ENCODE measurements around the gene NIT2.
"Not testable (repeated sequence)": the region's sequence is repeated elsewhere in the genome, so short reads cannot be mapped to it uniquely, and the experiment has no call there.

The NIT2 gene

DNA sequence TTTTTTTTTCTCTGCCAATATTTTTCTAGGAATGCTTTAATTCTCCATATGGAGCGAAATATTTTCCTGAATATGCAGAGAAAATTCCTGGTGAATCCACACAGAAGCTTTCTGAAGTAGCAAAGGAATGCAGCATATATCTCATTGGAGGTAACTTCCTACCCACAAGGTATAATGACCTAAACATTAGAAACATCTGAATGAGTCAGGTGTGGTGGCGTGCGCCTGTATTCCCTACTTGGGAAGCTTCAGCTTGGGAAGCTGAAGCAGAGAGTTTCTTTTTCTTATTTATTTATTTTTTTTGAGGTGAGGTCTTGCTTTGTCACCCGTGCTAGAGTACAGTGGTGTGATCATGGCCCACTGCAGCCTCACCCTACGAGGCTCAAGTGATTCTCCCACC lies 5.2 kb downstream of the NIT2 start:
- no peak for DNase-seq

DNA sequence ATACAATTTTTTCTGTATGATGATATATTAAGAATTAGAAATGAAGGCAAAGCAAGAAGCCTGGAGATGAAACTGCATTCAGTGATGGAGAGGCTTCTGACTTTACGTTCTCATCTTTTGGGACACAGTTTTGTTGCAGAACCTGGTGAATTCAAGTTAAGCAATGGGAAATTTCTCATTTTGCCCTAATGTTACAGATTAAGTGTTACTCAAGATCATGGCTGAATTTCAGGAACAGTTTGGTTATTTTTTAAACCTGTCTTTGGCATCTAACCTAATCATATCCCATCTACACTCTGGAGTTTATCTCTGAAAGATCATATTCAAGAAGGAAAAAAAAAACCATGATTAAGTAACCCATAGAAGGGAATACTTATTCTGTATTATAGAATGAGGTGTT lies 6.0 kb downstream of the NIT2 start:
- no peak for DNase-seq

DNA sequence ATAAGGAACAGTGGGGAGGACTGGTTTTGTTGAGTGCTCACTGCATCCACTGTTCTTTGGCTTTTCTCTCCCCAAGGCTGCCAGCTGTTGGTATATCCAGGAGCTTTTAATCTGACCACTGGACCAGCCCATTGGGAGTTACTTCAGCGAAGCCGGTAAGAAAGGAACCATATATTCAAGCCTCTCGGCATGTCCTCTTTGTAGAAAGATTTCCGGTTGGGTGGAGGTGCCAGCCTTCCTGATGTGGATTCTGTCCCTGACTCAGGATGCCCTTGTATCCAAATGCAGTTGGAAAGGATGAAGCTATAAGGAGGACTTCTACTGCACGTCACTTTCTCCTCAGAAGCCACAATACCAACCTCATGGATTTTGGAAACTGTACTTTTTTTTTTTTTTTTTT lies 14.2 kb downstream of the NIT2 start:
- DNase-seq: no peak

DNA sequence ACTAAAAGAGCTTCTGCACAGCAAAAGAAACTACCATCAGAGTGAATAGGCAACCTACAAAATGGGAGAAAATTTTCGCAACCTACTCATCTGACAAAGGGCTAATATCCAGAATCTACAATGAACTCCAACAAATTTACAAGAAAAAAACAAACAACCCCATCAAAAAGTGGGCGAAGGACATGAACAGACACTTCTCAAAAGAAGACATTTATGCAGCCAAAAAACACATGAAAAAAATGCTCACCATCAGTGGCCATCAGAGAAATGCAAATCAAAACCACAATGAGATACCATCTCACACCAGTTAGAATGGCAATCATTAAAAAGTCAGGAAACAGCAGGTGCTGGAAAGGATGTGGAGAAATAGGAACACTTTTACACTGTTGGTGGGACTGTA lies 17.2 kb downstream of the NIT2 start:
- DNase-seq: not testable (repeated sequence)

DNA sequence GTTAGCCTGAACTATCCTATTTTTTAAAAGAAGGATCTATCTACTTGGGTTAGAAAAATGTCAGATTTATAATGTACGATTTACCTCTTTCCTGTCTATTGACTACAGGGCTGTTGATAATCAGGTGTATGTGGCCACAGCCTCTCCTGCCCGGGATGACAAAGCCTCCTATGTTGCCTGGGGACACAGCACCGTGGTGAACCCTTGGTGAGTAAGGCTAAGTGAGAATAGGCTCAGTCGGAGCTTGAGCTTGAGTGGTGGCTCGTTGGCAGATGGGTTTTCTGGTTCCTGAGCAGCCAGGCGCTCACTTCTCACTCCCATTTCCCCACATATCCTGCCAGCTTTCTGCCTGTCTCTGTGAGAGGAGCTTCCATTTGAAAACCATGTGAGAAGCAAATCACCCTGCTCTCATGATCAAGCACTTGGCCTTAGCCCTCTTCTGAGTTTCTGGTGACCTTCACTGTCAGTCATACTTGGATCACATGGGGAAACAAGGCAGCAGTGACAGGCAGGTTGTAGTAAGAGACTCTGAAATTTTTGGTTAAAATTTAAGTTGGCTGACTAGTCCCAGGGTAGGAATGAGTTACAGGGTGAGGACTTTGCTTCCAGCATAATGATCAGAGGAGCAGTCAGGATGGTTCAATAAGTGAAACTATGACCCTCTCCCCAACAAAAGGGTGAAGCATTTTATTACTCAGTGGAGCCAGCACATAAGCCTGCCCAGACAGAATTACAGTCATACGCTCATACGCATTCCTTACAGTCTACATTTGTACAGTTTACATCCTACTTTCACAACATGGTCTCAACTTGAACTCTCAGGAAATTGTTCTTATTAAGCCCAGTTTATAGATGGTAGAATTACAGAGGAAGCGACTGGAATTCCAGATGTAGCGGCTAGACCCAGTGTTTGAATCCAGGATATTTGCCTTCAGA lies 18.0 kb downstream of the NIT2 start:
- DNase-seq: no peak

DNA sequence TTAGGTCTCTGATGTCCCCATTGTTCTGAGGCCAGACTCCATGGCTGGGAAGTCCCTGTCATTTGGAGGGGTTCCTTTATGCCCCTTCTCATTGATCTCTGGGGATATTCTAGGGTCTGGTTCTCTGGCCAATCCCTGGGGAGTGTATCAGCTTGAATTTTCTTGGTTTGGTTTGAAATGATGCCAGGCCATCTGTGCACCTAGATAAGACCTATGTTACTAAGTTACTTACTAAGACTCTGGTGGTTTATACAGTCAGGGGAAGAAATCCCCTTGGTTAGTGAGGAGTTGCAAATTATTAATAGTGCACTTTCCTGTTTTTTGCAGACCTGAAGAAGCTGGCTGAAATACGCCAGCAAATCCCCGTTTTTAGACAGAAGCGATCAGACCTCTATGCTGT lies 20.3 kb downstream of the NIT2 start:
- DNase-seq: no peak

DNA sequence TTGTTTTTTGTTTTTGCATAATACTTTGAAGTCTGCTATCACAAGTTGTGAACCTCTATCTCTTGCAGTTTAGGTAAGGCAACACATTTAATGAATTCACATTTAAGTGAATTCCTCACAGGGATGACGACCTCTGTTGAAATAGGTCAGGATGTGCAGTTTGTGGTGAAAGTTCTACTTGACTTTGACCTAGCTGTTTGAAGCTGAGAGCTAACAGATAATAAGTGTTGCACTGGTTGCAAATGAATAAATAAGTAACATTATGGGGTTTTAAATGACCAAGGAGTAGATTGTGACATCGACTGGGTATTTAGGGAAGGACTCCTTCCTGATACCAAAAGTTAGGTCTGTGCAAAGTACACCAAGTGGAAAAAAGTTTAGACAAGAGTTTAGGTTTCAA lies 23.9 kb downstream of the NIT2 start:
- no peak for DNase-seq

DNA sequence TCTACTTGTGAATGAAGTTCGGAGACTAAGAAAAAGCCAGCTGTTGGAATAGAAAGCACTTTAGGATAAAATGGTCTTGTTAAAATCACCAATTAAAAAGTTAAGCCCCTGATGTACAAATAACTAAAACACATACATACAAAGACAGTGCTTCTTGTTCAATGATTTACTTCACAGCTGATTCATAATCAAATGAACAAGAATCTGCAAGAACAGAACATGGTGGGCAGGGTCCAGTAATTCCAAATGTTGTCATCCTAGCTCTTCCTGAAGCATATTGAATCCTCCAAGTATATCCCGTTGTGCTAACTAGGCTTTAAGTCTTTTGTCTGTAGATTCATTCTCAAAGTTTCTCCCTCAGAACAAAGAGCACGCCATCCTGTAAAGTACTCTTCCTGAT lies 24.5 kb downstream of the NIT2 start:
- no peak for DNase-seq

DNA sequence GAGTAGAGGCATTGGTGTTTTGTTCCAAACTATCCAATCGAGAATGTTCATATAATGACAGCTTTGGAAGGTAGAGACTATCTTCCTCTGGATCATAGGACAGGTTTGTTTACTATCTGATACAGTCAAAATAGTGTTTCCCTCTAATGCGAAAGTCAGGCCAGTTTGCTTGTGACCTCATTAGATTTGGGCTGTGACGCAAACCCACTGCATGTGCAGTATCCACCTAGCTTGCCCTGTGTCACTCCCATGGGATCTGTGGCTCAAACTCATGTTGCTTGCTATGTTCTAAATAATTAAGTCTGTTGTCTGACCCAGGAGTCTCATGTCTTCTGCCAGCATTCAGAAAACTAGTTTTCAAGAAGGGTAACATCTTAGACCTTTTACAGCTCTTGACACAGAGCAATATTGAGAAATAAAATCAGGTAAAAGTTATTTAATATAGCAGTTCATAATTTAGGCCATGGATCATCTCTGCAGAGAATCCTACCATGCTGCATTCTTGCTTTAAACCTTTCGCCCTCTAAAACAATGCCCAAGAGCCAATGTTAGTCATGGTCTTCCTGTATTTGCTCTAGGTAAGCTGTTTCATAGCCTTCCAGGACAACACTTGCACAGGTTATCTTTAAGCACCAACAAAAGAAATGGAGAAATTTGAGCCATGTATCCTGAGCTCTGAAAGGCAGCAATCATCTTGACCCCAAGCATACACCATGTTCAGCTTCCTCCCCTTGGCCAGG lies 26.4 kb downstream of the NIT2 start:
- no peak for DNase-seq

DNA sequence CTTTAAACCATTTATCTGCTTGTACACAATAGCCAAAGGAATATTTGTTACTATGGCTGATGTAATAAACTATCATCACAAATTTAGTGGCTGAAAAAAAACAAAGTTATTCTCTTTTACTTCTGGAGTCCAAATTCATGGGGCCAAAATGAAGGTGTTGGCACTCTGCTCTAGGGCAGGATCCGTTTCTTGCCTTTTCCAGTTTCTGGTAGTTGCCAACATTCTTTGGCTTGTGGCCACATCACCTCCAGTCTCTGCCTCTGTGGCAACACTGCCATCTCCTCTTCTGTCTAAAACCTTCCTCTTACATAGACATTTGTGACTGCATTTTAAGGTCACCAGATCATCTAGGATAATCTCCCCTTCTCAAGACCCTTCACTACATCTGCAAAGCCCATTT lies 27.3 kb downstream of the NIT2 start:
- DNase-seq: no peak

DNA sequence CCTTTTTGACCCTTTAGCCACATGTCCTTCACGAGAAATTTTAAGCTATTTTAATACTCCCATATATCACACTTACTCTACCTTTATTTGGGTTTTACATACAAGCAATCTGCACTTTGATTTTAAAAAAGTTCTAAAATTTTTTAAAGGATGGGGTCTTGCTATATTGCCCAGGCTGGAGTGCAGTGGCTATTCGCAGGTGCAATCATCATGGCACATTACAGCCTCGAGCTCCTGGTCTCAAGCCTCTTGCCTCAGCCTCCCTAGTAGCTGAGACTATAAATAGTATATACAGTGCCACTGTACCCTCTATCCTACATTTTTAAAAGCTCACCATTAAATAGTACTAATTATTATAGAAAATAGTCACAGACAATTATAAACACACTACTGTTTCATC lies 29.9 kb downstream of the NIT2 start:
- no peak for DNase-seq

DNA sequence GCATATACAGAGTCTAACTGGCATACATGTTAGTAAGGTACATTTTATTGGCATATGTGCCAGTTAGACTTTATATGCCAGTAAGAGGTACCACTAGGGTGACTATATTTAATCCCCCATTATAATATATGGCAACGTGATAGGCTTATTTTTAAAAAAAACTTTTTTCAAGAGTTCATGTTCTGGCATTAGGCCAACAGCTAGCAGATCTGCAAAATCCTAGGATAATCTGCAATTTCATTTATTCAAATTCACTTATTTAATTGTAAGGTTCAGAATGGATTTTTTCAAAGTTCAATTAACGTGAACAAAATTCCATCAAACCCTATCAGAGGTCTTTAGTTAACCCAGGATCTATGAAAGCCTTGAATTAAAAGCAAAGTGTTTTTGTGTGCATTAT lies 31.9 kb downstream of the NIT2 start:
- no peak for DNase-seq

DNA sequence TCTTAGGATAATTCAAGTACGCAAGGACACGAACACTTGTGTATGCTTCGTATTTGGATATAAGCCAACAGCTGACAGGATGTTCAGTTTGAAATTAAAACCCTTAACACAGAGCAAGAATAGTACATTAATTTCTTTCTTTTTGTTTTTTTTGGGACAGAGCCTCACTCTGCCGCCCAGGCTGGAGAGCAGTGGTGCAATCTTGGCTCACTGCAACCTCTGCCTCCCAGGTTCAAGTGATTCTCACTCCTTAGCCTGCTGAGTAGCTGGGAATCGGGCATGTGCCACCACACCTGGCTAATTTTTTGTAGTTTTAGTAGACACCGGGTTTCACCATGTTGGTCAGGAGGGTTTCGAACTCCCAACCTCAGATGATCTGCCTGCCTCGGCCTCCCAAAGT lies 33.9 kb downstream of the NIT2 start:
- DNase-seq: no peak

DNA sequence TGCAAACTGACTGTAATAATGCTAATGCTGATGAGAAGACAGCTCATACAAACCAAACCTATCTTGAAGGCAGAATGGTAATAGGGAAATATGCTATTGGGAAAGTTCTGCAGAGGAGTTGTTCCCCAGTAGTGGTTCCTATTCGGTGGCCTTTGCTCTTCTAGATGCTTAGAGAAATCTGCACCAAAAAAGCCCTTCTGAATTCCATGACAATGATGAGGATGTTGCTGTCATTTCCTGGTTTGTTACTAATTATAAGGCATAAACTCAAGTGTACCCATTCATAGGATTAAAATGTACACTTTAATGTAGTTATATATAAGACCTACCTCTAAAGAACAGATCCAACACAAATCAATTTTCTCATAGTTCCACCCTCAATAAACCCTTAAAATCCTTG lies 36.2 kb downstream of the NIT2 start:
- DNase-seq: no peak

DNA sequence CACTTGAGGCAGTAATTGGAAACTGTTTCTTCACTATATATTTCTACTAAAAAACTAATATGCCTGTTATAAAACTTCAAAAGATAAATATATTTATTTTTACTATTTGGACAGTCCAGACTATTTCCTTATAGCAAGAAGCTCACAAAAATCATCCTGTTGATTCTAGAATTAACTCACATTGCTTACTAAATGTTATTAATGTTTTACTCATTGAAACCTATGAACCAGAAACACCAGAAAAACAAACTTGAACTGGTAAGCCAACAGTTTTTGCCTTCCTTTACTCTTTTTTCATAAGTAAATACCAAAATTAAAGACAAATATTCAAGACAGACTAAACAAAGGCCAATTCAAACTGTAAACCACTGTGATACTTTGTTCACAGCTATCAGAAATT lies 40.0 kb downstream of the NIT2 start:
- DNase-seq: no peak

DNA sequence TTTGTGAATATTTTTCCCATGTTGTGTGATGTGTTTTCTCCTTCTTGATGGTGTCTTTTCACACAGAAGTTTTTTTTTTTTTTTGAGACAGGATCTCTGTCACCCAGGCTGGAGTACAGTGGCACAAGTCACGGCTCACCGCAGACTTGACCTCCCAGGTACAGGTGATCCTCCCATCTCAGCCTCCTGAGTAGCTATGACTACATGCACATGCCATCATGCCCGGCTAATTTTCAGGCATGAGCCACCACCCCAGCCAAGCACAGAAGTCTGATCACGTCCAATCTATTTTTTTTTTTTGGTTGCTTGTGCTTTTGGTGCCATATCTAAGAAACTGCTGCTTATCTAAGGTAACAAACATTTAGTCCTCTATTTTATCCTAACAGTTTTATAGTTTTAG lies 41.7 kb downstream of the NIT2 start:
- DNase-seq: no peak

DNA sequence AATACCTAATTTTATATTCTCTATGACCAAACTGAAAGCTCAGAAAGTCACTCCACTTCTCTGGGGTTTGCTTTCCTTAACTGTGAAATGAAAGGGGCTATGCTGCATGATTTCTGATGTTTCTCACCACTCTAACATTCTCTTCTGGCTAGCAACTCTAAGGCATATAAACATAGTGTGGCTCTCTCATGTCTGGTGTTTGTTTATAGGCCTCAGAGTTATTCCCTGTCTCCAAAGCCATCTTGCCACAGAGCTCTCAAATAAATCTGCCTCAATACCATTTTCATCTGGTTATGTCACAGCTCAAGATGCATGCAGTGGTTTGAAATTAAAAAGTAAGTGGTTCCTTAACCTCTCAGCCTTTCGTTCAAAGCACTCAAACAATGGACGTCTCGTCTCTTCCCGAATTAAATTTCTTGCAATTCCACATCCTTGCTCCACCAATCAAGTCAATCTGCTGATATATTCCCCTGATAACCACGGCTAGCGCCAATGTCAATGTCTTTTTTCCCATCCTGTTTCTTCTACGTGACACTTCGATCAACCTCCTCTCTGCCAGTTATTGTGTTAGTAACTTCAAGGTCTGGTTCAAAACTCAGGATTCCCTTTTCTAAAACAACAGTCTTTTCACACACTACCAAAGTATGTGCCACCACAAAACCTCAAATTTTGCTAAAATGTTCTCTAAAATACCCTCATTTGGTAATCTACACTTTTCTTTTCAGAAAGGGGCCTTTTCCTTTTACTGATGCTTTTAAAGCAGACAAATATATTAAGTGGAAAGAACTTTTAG lies 50.4 kb downstream of the NIT2 start:
- no peak for DNase-seq

DNA sequence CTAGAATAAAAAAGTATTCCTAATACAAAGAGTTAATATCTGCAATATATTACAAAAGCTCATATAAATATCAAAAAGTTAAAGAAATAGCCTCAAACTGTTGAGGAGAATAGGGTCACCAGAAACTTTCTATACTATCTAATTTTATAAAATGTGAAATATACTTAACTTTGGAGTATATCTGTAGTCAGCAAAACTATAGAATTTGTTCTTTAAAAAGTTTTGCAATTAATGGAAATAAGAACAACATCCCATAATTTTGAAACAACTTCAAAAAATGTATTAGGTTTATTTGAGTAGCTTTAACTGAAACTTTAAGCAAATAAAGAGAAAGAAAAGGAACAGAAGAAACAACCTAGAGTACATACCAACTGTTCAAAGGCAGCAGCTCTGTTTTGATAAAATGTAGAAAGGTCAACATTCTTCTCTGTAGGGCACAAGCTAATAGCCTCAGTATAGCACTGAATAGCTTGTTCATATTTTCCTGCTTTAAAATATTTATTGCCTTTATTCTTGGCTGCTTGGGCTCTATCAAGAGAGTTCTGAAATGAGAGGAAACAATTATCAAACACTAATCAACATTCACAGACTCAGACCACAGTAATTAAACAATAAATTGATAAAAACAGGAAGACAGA lies 52.0 kb downstream of the NIT2 start:
- DNase-seq: no peak

DNA sequence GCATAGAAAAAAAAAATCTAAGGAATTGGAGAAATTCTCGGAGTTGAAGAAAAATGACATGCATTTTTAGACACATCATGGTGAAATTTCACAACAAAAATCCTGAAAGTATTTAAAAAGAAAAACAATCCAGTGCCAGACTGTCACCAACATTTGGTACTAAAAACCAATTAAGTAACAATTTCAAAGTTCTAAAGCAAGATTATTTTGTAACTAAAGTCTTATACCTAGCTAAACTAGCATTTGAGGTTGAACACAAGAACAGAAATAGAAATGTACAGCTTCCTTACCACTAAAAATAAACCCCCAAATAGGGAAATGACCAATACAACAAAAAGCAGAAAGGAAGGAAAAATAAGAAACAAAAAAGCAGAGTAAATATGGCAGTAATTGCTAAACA lies 54.5 kb downstream of the NIT2 start:
- DNase-seq: no peak

DNA sequence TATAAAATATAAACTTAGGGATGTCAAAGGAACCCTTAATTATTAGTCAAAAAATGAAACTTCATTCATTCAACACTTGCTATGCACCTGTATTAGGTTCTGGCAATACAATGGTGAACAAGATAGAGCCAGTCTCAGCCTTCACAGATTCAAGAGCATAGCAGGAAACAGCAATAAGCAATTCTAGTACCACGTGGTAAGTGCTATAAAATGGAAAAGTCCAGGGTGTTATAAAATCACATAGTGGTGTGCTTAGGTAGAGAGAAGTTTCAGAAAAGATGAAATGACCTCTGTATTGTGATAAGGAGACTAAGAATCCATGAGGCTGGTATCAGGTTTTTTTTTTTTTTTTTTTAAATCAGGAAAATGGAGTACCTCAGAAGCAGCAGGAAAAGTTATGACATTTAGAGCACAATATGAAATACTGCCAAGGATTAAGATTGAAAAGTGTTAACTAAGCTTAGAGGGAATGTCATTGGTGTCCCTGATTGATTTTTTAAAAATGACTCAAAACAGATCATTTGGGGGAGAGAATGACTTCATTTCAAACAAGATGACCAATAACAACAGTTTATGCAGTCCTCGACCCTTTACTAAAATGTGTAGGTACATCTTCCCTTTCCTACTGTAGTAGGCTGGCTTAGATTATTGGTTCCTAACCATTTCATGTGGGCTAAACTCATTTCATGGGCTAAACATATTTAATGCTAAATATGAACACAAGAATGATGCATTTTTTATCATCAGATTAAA lies 61.3 kb downstream of the NIT2 start:
- no peak for DNase-seq

DNA sequence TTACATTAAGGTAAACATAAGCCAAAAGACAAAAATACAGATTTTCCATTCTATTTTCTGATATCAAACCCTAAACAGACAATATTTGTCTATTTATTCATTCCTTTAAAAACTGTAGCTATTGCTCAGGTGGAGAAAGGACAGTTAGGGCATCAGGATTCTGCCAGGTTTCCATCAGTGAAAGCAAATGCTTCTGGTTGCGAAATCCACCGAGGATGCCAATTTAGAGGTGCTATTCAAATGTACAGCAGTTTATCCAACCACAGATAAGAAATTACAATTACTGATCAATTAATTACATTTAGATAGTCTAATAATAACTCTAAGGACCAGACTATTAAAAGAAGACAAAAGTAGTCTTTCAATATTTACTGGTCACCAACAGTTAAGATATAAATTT lies 62.4 kb downstream of the NIT2 start:
- DNase-seq: no peak
